Activated CD4-positive, alpha-beta T cell treated with anti-CD3 and anti-CD28 coated beads, Interleukin-2, amount 50 U/mL, for 1 hour (primary cell): ENCODE measurements around the gene TAF4.

Experiments used
- DNase-seq: peaks from one replicate; pipeline ENCODE4 v3.0.0-alpha.2; 2020

The TAF4 gene

DNA sequence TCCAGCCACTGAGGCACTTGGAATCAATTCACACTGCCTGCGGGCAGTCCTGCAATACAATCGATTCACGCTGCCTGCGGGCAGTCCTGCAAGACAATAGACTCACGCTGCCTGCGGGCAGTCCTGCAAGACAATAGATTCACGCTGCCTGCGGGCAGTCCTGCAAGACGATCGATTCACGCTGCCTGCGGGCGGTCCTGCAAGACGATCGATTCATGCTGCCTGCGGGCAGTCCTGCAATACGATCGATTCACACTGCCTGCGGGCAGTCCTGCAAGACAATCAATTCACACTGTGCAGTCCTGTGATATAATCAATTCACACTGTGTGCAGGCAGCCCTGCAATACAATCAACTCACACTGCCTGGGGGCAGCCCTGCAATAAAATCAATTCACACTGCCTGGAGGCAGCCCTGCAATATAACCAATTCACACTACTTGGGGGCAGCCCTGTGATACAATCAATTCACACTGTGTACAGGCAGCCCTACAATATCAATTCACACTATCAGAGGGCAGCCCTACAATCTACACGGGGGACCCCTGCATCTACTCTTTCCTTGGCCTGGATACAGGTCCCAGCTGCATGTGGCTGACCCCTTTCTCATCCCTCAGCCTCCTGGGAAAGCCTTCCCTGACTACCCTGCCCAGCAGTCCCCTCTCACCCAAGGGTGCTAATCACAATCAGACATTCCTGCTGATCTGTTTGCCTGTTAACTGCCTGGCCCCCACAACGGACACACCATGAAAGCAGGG is 10.4 kb downstream of the TAF4 start:
- no peak for DNase-seq

DNA sequence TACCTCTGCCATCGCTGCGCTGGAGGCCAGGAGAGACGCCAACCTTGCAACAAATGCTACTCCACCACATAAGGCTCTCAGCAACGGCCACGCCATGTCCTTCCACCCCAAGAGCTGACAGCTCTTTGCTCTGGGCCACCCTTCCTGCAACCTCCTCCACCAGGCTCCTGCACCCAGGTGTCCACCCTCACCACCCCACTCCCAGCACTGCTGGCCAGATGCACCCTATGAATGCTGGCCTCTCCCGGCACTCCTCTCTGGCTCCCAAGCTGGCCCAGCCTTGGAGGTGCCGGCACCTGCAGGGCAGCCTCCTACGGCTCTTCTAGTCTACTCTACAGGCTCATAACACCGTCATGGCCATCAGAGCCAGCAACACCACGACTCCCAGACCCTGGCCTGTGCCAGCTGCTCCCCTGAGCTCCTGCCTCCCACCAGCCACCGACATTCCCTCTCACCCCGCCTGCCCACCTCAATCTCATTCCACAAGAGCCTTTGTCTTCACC is 11.2 kb downstream of the TAF4 start:
- no peak for DNase-seq

DNA sequence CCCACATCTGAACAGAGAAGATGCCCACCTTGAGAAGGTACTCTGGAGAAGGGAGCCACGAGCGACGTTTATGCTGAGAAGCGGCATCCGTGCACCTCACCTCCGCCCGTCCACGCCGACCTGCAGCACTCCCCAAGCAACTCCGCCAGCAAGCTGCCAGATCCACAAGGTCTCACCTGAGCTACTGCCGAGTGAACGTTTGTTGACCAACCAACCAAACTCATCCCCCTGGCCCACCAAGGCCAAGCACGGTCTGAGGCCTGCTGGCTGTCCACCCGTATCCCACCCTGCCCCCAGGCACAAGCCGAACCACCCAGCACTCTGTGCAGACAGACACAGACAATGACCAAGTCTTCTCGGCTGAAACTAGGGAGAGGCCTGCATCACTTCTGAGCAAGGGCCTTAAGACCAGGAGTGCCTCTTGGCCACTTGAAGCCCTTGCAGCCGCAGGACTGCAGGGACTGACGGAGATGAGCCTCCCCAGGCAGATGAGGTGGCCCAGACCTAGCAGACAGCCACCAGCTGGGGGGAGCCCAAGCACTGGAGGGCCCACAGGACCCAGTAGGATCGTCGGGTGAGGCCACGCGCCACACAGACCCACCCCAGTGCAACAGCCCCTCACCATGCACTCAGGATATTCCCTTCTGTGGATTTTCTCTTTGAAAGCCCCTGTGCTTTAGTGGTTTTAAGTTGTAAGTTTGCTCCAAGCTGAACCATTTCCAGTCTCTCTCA is 12.1 kb downstream of the TAF4 start:
- no peak for DNase-seq

DNA sequence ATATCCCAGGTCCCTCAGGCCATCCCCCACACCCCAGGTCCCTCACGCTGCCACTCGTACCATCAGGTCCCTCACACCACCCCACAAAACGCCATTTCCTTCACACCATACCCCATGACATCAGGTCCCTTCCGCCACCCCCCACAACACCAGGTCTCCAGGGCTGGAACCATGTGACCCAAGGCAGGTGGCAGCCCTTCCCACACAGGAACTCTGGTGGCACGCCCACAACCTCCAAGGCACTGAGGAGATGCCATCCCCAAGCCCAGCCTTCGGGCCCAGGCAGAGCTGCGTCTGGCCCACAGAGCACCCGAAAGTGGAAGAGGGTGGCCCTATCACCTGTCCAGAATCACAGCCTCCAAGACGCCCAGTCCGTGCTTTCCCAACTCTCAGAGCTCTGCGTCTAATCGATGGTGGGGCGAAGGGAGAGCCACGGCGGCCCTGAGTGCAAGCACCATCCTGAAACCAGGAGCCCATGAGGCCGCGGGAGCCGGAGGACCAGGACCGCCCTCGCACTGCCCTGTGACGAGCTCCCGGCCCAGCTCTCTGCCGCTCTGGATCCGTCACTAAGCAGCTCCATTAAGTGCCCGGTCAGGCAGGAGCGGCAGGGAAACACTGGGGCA is 12.7 kb downstream of the TAF4 start:
- no peak for DNase-seq

DNA sequence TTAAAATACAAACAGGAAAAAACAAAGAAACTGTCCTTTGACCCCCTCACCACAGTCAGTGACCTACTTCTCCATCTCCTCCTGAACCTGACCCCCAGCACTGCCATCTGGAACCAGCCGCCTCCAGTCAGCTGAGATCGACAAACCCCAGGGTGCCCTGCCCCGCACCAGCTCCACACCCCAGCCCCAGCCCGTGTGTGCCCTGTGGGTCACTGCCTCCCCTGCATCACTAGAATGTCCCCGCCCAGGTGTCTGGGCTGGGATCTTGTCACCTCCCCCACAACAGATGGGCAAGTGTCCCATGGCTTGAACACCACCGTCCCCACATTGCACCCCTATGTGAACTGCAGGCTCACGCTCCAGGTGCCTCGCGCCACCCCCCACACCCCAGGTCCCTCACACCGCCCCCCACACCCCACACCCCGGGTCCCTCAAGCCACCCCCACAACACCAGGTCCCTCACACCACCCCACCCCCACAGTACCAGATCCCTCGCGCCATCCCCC is 13.3 kb downstream of the TAF4 start:
- DNase-seq: no peak

DNA sequence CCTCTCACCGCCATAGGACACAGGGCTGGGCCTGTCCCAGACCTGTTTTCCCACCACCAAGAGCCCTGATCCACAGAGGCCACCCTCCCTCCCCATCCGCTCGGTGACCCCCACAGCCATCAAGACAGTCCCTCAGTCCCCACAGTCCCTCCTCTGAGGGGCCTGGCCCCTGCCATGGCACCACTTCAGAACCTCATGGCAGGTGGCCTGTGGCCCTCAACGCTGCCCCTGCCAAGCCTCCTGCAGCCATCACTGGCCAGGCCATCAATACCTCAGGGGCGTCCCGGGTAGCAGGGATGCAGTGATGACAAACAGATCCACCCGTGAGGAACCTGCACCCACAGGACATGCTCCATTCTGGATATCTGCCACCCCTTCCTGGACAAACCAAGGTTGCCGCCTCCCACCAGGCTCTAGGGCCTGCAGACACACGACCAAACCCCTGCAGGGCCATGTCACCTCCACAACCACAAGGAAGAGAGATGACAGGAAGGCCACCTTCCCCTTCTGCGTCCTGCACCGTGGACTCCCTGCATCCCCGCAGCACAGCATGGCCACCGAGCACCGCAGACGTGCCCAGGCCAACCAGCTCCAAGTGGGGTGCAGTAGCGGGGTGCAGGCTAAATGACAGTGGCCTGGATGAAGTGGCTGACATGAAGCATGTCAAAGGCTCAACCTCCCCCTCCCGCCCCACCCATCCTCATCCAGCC is 14.0 kb downstream of the TAF4 start:
- DNase-seq: no peak

DNA sequence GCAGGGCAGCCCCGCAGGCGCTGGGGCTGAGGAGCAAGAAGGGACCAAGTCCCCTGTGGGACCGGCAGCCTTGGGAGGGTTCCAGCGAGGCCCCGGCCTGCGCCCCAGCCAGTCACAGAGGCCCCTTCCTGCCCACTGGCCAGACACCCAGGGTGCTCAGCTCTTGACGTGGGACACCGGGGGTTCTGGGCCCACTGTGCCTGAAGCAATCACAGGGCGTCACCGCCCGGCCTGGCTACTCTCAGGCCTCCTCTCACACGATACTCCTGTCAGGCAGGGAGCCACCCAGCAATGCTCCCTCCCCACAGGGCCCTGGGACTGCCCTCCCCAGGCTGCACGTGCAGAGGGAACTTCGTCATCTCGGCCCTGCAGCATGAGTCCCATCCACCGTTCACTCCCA is 14.5 kb downstream of the TAF4 start:
- no peak for DNase-seq

DNA sequence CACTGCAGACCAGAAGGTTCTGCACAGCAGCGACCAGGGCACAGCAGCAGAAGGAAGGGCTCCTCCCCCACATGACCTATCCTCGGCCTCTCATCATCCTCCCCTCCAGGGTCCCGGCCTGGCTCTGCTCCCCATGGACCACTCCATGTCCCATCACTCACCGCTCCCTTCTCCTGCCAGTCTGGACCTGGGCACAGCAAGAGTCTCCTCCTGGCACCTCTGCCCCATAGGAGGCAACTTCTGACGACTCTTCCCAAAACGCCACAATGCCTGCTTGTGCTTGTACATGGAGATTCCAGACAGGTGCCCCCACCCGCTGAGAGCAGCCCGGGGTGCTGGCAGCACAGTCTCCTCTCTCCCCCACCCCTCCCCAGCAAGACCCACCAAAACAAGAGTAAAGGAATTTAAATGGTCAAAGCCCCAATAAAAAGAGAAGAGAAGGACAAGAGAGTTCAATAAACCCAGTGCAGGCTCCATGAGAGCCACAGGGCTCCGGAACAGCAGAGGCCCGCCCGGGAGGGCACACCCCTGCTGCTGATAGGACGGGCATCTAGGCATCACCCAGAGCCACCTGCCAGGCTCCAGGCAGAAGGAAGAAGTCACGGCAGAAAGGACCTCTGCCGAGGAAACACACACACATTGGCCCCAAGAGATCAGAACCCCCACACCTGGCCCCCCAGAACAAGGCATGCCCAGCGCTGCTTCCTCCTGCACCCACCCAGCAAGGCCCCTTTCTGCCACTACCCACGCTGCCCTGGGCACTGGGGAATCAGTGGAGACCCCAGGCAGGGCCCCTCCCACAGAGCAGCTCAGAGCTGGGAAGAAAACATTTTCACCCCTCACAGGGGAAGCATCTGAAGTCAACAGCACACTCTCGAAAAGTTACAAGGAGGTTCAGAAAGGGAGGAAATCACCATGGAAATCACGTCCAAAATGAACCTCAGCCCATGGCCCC is 15.2 kb downstream of the TAF4 start:
- no peak for DNase-seq

DNA sequence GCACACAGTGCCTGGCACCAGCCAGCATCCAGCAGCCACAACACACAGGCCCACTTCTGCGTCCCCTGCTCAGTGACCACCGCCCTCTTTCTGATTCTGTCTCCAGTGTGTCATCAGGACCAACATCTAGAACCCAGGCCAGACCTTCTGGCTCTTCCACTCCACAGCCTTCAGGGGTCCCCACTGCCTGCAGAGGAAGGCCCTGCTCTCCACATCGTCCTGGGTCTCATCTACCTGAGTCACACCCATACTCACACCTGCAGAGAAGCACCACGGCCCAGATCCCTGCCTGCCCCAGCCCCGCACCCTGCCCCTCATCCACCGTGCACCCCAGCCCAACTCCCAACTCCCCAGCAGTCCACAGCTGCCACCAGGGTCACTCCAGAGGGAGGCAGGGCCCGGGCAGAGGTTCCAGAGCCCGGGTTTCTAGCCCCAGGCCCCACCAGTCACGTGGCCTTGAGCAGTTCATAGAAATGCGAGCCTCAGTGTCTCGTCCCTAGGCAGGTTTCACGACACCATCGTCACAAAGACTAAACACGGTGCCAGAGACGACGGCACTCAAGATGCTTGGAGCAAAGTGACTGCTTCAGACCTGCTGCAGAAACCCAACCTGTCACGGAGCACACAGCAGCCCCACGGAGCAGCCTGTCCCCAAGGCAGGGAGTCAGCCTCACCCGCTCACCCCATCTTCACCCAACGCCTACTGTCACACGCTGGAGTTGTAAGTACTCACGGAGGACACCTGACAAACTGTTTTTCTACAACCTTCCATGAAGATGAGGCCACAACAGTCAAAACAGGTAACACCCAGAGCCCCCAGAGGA is 16.1 kb downstream of the TAF4 start:
- no peak for DNase-seq

DNA sequence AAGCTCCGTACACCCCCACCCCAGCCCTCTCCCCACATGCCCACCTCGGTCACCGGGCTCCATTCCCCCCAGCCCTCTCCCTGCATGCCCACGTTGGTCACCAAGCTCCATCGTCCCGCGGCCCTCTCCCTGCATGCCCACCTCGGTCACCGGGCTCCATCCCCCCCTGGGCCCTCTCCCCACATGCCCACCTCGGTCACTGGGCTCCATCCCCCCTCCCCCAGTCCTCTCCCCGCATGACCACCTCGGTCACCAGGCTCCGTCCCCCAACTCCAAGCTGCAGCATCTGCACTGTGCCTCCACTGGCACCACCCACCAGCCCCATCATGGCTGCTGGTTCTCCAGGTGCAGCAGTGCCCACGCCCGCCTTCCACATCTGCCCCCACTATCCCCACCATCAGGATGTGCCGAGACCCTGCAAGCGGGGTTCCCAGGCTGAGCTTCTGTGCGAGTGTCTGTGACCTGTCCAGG is 16.8 kb downstream of the TAF4 start:
- DNase-seq: no peak

DNA sequence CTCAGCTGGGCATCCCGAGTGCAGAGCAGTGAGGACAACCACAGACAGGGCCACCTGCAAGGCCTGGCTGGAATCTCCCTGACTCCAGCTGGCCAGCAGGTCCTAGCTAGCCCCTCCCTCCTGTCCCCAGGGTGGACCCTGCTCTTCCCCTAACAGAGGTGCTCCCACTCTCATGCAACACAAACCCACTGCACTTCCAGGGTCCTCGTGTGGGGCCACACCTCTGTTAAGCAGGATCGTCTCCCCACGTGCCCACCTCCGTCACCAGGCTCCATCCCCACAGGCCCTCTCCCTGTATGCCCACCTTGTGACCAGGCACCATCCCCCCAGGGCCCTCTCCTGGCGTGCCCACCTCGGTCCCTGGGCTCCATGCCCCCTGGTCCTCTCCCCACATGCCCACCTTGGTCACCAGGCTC is 17.3 kb downstream of the TAF4 start:
- DNase-seq: no peak

DNA sequence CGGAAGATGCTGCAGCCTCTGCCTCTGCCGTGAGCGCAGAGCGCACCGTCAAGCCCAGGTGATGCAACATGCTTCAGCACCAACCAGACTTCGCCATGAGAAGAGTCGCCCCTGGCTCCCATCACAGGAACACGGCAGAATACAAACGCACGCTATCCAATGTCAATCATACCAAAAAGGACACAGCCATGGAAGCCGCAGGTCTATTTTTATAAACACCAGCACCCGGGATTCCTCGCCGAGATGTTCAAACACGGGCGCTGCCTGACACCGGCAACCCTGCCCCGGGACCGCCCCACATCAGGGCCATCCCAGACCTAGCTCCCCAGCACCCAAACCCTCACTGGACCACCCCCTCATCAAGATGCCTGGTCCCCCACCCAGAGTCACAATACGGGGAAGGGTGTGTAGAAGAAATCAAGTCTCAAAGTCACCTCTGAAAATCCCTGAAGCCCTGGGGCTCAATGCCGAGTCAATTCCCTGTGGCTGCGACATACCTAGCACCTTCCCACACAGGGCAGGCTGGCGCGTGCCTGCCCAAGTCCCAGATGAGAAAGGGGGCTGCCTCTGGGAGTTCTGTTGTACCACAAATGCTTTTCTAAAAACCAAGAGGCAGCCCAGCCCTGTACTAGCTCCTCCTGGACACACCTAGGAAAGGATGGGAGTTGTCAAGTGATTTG is 17.9 kb downstream of the TAF4 start:
- no peak for DNase-seq

DNA sequence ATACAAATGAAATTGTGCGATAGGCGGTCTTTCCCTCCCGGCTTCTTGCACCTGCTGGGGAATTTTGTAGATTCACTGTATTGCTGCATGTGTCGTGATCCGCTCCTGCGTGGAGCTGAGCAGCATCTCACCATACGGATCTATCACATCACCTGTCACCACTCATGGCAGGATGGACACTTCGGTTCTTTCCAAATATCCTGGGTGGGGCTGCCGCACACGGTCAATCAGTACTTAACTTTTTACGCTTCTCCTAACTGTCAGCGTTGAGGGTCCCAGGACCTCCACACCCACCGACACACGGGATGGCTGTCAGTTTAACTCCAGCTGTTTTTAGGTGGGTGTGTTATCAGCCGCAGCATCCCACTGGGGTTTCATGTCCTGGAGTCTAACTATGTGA is 19.2 kb downstream of the TAF4 start:
- no peak for DNase-seq

DNA sequence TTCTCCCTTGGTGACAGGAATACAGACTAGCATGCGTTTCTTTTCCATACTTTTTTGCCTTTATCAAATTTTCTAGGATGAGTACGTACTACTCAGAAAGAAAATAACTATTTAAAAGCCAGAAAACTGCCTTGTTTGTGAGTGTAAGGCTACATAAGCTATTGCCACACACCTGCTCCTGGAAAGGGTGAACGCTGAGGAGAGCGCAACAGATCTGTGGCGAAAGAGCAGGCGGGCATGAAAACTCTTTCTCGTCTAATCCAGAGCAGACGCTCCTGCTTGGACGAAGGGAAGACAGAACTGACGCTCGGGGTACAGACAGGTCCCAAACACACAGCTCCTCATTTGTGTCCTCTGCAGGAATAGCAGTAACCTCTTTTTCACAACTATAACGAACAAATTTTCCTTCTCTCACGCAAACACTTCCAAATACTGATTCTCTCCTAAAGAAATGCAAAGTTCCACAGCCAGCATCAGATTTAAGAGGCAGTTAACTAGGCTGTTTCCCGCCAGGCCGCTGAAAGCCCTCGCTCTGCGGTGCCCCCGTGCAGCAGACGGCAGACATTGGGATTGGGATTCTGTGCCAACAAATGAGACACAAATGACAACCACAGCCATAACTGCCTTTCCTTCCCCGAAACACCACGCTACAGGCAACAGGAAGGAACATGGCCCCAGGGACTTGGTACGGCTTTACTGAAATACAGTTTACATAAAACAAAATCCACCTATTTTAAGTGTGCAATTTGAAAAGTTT is 20.0 kb downstream of the TAF4 start:
- DNase-seq: no peak

DNA sequence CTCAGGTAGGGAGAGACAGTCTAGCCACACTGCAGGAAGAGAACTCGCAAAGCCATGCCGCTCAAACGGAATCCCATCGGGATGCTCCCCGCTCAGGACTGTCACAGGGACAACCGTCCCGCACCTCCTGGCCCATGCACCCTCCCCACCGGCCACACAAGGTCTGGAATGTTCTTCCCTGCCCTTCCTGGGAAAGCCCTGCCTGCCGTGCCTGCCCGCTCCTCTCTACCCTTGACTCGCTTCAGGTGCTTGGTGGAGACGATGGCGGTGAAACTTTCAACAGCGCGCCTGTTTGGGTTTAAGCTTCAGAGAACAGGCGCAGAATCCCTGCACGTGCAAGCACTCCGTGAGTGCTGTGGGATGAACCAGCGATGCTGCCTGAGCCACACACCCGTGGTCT is 20.6 kb downstream of the TAF4 start:
- no peak for DNase-seq

DNA sequence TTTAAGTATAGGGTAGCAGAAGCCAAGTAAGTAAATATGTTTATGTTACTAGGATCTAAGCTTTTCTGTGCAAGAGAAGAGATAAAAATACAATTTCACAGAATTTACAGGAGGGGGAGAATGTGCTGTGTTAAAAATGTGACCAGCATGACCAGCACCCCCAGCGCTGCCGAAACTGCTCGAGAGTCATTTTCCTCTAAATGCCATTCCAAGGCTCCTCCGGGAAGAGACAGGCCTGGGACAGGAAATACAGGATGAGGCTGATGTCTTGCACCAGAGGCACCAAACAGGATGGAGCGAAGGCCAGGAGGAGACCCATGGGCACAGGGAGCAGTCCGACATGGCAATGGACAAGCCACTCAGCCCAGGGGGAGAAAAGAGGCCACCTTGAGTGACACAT is 21.1 kb downstream of the TAF4 start:
- no peak for DNase-seq

DNA sequence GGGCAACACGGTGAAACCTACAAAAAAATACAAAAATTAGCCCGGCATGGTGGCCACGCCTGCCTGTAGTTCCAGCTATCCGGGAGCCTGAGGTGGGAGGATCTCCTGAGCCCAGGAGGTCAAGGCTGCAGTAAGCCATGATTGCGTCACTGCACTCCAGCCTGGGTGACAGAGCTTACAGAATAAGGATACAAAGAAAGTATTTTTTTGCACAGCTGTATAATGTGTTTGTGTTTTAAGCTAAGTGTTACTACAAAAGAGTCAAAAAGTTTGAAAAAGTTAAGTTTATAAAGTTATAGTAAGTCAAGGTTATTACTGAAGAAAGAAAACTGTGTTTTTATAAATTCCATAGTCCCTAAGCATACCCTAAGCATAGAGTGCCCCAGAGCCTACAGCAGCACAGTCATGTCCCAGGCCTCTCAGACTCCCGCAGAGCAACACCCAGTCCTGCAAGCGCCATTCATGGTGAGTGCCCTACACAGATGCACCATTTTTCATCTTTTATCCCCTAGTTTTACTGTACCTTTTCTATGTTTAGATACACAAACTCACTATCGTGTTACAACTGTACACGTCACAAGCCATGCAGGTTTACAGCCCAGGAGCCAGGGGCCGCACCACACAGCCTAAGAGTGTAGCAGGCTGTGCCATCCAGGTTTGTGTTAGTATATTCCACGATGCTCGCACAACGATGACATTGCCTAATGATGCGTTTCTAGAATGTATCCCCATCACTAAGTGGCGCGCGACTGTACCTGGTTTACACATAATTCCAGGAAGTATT is 22.4 kb downstream of the TAF4 start:
- no peak for DNase-seq

DNA sequence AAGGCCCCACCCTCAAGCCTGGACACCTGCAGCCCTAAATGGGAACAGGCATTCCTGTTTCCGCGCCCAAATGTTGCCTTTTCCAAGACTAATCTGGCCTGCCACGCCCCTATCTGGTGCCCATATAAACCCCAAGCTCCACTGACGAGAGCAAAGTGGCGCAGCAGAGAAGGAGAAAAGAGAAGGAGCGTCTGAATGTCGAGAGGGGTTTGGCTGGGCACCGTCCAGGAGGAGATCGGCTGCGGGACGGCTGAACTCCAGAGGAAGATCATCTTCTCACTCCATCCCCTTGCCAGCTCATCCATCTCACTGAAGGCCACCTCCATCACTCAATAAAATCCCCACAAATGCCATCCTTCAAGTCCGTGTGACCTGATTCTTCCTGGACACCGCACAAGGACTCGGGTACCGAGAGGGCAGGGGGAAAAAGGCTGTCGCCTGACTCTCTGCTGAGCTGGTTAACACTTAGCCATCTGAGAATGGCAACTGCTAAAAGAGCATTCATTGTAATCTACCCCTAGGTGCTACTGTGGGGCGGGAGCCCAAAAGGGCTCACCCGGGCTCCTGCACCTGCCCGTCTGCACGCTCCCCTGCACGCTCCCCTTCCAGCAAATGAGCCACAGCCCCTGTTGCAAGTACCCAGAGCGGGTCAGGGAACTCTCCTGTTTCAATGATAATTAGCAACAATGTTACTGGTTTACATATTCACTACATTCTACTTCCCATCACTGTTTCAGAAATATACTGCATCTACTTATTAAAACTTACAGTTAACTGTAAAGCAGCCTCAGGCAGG is 23.5 kb downstream of the TAF4 start:
- DNase-seq: no peak
